HG03469 (cell line): ENCODE data around the gene PRCC.

Source experiments
- ATAC-seq: cut with Tn5 transposase; IDR thresholded peaks from one replicate; pipeline ENCODE4 v1.9.1; 2021; ENCODE audit warnings: mild to moderate bottlenecking, moderate library complexity, moderate number of reproducible peaks; ENCODE audit not compliant: unreplicated experiment

Gene PRCC

DNA sequence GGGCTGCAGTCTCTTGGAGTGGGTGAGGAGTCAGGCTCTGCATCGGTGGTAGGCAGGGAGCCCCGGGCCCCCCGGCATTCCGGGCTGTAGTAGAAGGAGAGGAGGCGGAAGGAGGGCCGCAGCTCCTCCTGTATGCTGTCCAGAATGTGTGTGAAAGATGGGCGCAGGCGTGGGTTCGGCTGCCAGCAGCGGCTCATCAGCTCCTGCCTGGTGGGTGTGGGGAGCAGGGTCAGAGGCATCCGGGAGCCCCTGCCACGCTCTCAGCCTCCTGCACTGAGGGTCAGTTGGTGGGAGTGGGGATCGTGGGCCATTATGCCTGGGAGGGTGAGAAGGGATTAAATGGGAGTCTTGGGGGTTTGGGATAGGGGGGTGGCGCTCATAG, 73.6 kb downstream of the PRCC start:
- ATAC-seq, result no peak

DNA sequence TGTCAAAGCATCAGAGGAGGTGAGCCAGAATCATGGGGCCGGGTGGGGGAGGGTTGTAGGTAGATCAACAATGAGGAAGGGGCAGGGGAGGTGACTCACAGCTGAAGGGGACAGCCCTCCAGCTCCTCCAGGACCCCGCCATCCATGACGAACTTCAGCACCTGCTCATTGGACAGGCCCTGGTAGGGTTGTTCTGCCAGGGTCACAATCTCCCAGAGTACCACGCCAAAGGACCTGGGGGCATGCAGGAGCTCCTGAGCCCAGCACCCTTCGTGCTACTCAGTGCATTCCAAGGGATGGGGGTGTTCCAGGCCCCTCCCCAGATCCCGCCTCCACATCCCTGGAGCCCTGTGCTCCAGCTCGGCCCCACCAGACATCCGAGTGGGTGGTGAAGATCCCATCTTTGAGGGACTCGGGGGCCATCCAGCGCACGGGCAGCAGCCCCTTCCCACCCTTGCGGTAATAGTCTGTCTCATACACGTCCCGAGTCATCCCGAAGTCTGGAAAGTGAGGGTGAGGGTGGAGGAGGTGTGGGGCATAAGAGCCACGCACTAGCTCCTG, 74.0 kb downstream of the PRCC start:
- no peak for ATAC-seq

DNA sequence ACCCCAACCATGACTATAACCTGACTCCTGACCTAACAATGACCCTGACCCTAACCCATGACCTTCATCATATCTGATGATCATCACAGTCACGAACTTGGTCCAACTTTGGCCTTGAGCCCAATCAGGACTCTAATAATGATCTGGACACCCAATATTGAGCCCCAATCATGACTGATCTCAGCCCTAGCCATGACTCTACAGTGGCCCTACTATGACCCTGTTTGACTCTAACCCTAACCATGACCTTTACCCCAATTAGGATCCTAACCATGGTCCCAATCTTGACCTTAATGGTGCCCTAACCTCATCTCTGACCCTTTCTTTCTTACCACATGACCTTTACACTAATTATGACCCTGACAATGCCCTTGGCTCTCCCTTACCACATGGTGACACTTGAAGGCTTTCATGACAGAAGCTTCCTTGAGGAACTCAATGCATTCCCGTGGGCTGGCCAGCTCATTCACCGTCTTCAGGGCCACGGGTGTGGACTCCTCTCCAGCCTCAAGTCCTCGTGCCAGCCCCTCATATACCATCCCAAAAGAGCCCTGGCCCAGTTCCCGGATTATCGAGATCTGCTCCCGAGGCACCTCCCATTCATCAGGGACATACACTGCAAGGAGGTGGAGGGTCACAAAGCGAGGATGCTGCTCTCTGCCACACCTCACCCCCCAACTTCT, 75.4 kb downstream of the PRCC start:
- no peak for ATAC-seq

DNA sequence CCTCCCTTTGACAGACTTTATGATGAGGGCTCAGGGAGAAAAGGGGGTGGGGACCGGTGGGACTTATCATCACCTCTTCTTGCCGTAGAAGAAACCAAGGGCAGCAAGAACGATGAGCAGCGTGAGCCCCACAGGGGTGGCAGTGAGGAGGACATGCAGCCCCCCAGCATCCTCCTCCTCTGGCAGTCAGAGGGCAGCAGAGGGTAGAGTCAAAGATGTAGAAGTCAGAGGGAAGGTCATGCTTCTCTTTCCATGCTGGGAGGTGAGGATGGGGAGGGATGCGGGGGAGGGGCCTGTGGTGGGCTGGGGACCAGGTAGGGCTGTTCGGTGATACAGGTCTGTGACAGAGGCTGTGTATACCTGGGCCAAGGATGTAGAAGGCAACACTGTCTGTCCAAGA, 76.8 kb downstream of the PRCC start:
- ATAC-seq, result no peak

DNA sequence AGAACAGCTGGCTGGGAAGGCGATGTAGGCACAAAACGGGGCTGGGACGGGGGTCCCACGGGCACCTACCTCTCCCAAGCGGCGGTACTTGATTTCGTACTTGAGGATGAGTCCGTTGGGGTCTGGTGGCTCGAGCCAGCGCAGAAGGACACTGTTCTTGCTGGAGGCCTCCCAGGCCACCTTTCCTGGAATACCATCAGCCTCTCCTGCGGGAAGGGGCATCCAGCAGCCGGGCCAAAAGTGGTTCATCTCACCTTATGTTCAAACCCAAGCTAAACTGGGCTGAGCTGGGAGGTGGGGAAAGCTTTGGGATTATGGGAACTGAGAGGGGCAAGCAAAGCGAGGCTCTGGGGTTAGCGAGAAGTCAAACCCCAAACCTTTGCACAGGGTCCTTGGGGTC, 77.3 kb downstream of the PRCC start:
- ATAC-seq, result no peak

DNA sequence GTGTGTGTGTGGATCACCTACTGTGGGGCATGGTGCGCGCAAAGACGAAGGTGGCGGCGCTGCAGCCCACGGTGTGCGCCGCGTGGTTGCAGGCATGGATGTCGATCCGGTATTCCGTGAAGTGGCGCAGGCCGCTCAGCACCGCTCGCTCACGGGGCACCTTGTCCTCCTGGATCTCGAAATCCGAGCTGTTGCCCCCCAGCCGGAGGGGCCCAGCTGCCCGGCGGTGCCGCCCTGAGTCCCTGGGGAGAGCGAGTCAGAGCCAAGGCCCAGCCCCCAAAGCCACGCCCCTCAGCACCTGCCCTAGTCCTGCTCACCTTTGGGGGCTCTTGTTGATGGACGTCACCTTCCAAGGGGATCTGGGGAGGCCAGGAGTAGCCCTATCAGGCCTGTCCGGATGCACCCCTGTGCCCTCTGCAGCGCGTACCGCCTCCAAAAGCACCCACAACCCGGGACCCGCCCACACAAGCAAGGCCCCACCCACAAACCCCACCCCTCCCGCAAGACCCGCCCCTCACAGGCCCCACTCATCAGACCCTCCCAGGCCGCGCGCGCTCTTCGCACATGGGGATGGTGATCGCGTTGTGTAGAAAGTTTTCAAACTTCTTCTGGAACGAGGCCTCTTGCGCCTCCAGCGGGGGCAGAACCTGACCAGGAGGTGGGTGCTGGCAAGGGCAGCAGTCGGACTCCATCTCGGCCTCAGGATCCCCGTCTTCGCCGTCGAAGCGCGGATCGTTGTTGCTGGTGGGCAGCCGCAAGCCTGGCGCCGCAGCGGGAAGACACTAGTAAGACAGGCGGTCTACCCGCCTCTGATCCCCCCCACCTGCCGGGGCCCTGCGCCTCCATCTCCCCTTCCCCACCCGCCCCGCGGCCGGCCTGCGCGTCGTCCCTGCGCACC, 78.0 kb downstream of the PRCC start:
- ATAC-seq, result no peak

DNA sequence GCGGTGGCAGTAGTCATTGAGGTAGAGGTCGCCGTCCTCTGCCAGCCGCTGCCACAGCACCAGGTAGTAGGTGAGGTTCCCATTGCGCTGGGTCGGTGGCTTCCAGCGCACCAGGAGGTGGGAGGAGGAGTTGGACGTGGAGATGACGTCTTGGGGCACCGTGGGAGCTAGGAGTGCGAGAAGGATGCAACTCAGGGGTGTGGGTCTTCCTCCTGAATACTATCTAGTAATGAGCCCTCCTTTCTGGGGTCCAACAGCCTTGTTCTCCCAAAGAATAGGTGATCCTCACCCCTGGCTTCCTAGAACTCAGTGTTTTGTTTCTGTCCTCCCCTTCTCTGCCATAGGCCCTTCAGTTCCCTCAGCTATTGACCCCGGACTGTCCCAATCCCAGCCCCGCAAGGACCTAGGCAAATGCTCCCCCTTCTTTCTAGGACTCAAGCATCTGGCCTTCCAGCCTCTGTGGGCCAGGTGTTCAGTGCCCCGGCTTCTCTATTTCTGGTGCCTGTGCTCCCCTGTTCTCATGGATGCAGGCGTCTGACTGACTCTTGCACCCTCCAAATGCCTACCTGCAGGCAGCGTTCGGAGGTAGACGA, 78.7 kb downstream of the PRCC start:
- ATAC-seq, result no peak

DNA sequence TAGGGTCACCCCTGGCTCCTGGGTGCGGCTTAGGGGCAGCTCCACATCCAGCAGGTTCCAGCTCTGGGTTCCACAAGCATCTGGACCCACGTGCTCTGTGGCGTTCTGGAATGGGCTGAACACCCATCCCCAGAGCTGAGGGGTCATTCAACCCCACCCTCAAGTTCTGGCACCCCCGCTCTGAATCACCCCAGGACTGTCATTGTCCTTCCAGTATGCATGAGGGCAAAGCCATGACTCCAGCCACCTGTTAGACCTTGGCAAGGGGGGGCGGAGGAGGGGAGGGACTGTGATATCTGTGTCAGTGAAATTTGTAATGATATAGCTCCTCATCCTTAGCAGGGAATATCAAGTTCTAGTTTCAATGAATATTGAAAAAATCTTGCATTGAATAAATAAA, 79.3 kb downstream of the PRCC start:
- no peak for ATAC-seq

DNA sequence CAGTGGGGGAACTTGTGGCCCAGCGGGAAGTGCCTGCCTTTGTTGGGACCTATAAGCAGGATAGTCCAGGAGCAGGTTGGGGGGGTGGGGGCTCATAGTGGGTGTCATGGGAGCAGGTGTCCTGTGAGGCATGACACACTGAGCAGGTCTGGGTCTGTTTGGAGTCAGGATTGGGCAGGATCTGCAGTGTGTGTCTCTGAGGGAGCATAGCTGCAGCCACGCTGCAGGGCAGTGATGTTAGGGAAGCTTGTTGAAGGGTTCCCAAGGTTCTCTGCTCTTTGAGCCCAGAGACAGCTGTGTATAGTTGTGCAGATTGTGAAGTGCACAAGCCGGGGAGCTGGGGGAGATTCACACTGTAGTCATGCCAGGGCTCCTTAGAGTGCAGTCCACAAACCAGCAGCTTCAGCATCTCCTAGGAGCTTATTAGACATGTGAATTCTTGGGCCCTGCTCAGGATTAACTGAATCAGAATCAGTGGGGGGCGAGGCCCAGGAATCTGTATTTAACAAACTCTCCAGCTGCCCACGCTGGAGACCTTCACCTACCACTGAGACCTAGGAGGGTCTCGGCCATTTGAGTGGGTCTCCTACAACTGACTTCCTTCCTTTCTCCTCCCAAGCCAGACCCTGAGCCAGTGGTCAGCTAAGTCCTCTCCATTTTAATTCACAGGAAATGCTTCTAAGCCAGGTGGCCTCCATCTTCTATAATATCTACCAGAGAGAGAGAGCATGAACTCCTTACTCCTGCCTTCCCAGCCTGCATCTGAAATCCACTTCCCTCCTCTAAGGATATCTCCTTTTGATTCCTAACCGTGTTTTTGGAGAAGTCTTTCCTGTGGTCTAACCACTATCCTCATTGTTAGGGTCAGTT, 80.5 kb downstream of the PRCC start:
- ATAC-seq, result no peak

DNA sequence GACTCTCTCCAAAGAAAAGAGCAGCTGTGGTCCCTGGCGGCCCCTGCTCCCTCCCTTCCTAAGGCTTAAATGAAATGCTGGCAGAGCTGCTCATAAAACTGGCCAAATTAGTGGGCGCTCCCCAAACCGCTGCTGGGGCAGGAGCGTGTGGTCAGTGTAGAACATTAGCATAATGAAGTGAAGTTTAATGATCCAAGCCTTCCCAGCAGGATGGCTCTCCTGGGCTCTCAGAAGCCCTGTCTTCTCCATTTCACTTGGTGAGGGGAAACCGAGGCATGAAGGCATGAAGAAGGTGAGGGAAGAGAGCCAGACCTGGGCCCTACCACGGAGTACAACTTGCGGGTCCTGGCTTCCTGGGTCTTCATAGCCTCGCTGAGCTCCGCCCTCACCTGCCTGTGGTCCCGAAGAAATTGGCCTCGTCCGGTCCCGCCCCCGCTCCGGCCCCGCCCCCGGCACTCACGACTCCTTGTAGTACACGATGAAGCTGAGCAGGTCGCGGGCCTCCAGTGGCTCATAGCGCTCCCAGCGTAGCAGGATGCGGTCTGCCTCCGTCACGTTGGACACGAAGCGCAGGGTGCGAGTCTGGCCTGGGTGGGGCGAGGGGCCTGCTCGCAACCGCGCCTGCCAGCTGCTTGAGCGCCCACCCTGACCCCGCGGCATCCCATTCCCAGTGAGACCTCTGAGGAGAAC, 81.3 kb downstream of the PRCC start:
- no peak for ATAC-seq

DNA sequence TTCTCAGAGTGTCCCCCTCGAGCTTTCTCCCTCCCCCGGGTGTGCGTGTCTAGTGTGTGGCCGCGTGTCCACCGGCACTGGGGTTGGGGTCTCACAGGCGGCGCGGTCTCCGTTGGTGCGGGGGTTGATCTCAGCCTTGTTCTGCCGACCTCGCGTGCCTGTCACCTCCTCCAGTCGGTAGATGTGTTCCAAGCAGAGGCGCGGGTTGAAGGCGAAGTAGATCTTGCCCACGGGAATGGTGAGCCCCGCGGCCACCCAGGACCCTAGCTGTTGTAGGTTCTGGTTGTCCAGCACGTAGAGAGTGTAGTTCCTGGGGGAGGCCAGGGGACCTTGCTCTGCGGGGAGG, 81.8 kb downstream of the PRCC start:
- no peak for ATAC-seq
